ENCODE data around the gene SPACA6.
"Not testable (repeated sequence)": the region's sequence is repeated elsewhere in the genome, so short reads cannot be mapped to it uniquely, and the experiment has no call there.

The SPACA6 gene

DNA sequence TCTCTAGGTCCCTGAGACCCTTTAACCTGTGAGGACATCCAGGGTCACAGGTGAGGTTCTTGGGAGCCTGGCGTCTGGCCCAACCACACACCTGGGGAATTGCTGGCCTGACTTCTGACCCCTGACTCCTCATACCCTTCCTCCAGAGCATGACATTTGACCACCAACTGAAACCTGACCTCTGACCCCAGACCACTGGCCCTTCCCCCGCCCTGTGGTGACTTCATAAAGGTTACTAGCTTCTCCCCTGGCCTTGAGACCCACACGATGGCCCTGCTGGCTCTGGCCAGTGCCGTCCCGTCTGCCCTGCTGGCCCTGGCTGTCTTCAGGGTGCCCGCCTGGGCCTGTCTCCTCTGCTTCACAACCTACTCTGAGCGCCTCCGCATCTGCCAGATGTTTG lies at the start of gene SPACA6:
Gene SPACA6, plus strand, starts transcription at position 71 of the 400 bp plus-strand sequence. Its CDS starts 197 bp downstream, at position 268.
- no peak for DNase-seq

GRCh38 chr19:51644636-51645271 lies 48.4 kb upstream of the SPACA6 start:
- no peak for DNase-seq

- not testable (repeated sequence) for DNase-seq
Measured at GRCh38 chr19:51646730-51647129, 46.4 kb upstream of the SPACA6 start, which contains the start of gene SIGLEC14. TSS of gene SIGLEC14 (minus strand) at chr19:51646825. CDS start at chr19:51646759, 66 bp downstream.

DNA sequence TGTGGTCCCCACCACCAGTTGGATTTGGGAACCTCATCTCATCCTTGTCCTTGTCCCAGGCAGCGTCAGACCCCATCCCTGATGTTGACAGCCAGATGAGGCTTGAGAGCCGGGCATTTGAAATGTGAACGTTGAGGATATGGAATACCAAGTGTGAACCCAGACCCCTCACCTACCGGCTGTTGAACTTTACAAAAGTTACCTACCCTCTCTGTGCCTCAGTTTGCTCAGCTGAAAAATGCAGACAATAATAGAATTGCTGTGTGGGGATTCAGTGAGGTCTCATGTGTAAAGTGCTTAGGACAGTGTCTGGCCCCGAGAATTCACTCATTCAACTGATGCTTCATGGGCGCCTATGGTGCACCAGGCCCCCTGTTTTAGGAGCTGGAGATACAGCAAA lies 45.8 kb upstream of the SPACA6 start:
- no peak for DNase-seq

- no peak for DNase-seq
Measured at GRCh38 chr19:51651216-51651846, 41.8 kb upstream of the SPACA6 start.

- DNase-seq = no peak
Measured at GRCh38 chr19:51652266-51652665, 40.9 kb upstream of the SPACA6 start.

DNA sequence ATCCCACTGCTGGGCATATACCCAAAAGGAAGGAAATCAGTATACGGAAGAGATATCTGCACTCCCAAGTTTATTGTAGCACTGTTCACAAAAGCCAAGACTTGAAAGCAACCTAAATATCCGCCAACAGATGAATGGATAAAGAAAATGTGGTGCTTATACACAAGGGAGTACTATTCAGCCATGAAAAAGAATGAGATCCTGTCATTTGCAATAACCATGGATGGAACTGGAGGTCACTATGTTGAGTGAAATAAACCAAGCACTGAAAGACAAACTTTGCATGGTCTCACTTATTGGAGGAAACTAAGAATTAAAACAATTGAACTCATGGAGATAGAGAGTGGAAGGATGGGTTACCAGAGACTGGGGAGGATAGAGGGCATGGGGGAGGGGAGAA lies 40.0 kb upstream of the SPACA6 start:
- DNase-seq = no peak

GRCh38 chr19:51654783-51655182 lies 38.3 kb upstream of the SPACA6 start:
- no peak for DNase-seq

DNA sequence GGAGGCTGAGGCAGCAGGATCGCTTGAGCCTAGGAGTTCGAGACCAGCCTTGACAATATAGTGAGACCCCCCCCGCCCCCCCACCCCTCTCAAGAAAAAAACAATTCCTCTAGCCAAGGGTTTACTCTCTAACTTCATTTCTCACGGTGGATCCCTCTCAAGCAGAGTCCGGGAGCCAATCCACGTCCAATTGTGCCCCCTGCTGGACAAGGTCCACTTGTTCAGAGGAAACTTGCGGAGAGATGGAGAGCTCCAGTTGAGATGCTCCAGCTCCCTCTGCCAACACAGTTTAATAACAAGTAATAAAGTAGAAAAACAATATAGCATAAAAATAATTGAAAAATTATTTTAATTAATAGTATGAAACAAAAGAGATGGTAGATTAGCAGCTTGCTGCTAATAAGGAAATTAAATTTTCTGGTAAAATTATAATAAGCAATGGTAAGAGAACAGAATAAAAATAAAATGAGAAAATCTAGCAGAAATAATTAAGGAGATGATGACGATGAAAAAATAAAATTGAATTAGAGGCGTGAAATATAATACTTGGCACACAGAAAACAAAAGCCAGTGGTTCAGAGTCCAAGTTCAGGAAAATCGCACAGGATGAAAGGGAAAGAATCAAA lies 32.0 kb upstream of the SPACA6 start:
- no peak for DNase-seq

GRCh38 chr19:51663650-51664049 lies 29.5 kb upstream of the SPACA6 start:
- no peak for DNase-seq

DNA sequence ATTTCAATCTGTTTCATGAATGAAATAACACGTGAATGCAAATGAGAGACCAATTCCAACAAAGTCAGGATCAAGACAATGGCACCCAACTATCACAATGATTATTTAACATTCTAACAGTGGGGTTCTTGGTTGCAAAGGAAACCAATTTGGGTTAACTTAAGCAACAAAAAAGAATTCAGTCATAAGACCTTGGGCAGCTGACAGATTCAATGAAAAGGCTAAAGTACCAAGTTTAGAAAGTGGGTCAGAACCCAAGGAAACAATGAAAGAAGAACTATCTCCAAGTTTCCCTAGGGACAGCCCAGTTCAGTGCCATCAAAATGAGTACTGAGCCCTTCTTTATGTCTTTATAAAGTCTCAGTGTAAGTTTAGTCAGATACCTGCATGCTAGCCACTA lies 29.0 kb upstream of the SPACA6 start:
- no peak for DNase-seq

DNA sequence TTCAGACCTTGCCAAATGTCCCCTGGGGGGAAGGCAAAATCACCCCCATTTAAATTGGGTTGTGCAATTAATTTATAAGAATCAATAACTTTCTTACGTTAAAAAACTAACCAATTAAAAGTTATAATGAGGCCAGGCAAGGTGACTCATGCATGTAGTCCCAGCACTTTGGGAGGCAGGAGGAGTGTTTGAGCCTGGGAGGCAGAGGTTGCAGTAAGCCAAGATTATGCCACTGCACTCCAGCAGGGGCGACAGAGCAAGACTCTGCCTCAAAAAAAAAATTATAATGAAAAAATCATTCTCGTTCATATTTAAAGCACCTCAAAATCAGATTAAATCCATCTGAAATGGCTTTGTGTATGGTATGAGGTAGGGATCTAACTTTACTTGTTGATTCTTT lies 28.1 kb upstream of the SPACA6 start:
- DNase-seq = no peak

DNA sequence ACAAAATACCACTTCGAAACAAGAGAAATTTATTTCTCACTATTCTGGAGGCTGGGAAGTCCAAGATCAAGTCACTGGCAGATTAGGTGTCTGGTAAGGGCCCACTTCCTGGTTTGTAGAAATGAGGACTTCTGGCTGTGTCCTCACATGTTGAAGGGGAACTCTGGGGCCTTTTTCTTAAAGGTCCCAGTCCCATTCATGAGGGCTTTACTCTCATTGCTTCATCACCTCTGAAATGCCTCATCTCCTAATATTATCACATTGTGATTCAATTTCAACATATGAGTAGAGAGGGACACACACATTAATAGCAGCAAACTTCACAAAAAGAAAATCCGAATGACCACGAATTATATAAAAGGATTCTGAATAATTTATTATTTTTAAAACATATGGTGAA lies 24.9 kb upstream of the SPACA6 start:
- no peak for DNase-seq

- not testable (repeated sequence) for DNase-seq
Measured at GRCh38 chr19:51675911-51676565, 17.1 kb upstream of the SPACA6 start.

GRCh38 chr19:51676566-51677083 lies 16.5 kb upstream of the SPACA6 start:
- DNase-seq = no peak

GRCh38 chr19:51680474-51680873 lies 12.7 kb upstream of the SPACA6 start:
- DNase-seq = no peak

DNA sequence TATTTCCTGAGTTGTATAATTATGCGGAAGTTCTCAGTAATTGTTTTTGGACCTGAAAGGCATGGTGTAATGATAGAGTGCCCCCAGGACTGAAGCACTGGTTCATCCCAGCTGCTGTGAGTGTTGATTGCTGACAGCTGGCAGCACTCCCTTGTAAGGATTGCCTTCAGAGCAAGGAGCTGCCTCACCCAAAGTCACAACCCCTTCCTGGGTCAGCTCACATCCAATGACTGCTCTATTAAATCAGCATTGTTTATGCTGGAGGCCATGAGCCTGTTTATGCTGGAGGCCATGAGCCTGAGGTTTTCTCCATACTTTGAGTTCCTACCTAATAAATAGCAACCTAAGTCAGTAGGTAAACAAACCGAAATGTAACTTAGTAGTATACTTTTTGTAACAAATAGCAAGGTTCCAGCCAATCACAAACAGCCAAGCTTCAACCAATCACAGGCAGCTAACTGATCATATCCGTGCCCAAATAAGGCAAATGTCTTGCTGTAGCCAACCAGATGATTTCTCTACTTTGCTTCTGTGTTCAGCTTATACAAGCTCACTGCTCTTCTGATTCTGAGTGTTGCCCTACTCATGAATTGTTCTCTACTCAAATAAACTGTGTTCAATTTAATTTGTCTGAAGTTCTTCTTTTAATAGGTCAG lies 11.7 kb upstream of the SPACA6 start:
- no peak for DNase-seq

- no peak for DNase-seq
Measured at GRCh38 chr19:51686171-51686570, 7.0 kb upstream of the SPACA6 start.

- no peak for DNase-seq
Measured at GRCh38 chr19:51687791-51688670, 5.1 kb upstream of the SPACA6 start.

DNA sequence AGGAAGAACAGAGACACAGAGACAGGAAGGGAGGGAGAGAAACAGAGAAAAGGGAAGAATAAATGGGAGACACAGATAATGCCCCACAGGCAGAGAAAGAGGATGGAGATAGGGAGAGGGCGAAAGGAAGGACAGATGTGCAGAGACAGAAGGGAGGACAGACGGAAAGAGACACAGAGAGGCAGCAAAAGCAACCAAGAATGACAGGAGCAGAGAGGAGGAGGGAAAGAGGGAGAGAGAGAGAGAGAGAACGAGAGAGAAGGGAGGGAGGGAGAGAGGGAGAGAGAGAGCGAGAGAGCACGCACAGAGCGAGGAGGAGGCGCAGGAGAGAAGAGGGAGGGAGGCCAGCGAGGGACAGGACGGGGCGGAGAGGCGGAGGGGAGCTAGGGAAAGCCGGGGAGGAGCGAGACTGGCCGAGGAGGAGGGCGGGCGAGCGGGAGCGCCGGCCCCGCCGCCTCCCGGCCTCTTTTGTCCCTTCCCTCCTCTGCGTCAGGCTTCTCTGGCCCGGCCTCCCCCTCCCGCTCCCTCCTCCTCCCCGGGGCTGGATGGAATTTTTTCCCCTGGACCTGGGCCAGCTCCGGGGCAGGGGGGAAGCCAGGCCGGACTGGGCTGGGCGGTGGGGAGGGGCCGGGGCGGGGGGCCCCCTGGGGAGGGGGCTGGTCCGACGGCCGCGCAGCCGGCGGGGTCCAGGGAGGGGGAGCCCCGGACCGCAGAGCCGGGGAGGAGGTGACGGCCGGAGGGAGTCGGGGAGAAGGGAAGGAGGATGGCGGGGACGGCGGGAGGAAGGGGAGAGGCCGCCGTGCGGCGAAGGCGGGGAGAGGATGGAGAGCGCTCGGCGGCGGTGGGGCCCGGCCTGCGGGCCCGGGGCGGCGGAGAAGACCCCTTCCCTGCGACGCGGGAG lies 4.2 kb upstream of the SPACA6 start:
- DNase-seq = no peak

Measured in activated effector memory CD4-positive, alpha-beta T cell treated with Interleukin-2 at 50 U/mL for 16 hours (primary cell).